Prostate gland (tissue), 2 donors: ENCODE data around the gene VRK1.

Experiments used
- CTCF ChIP-seq, 4 experiments: fragments of 200-600 bp in 2 of 4; fragments of 450-650 bp in 2 of 4; sonication (generic) in 2 of 4; IDR thresholded peaks; 1 replicate in 3 of 4; 2 replicates in 1 of 4; pipeline ENCODE4 v1.5.1; 2016 to 2019; ENCODE audit warnings: antibody characterized with exemption in 4 of 4, mild to moderate bottlenecking in 2 of 4, moderate library complexity in 2 of 4
- POLR2AphosphoS5 ChIP-seq: sonication (generic); formaldehyde crosslinking; IDR thresholded peaks from one replicate; pipeline ENCODE4 v1.6.1; 2017; ENCODE audit warnings: antibody characterized with exemption

- TF ChIP-seq CTCF (IDR thresholded peaks at IDR 0.05): no peak
- TF ChIP-seq POLR2AphosphoS5: no peak
Measured at GRCh38 chr14:96888158-96888557, 91.0 kb downstream of the VRK1 start.
